HFF-Myc (cell line): Measurements from ENCODE around the gene CNDP2.

Source experiments
- DNase-seq: peaks from one replicate; pipeline ENCODE4 v3.0.0-alpha.2; 2011; ENCODE audit warnings: low read depth; ENCODE audit errors: extremely low read depth
- H3K4me3 ChIP-seq: replicated peaks from 2 replicates; pipeline ENCODE4 v1.5.1; 2011; ENCODE audit warnings: low read depth, mild to moderate bottlenecking, control low read depth, low read length
- CTCF ChIP-seq: IDR thresholded peaks from 2 replicates; pipeline ENCODE4 v1.5.1; 2012; ENCODE audit warnings: mild to moderate bottlenecking, low read depth, low read length, control low read depth; ENCODE audit errors: missing control alignments

The CNDP2 gene

GRCh38 chr18:74528478-74528877 is 32.3 kb downstream of the CNDP2 start:
- DNase-seq, result no peak
- TF ChIP-seq CTCF, result no peak
- H3K4me3 ChIP-seq, result no peak overlapping the region

DNA sequence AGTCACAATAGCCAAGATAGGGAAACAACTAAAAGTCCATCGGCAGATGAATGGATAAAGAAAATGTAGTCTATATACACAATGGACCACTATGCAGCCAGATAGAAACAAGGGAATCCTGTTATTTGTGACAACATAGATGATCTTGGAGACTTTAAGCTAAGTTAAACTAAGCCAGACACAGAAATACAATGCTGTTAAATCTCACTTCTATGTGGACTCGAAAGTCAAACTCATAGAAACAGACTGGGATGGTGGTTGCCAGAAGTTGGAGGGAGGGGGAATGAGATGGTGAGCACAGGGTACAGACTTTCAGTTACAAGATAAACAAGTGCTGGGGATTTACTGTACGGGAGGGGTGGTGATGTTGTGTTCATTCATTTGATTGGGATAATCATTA is 32.8 kb downstream of the CNDP2 start:
- no peak overlapping the region for H3K4me3 ChIP-seq
- DNase-seq, result no peak
- no peak for TF ChIP-seq CTCF

GRCh38 chr18:74529378-74529777 is 33.2 kb downstream of the CNDP2 start:
- no peak for DNase-seq
- no peak for TF ChIP-seq CTCF
- H3K4me3 ChIP-seq, result no peak overlapping the region

GRCh38 chr18:74529811-74530583 is 33.8 kb downstream of the CNDP2 start:
- no peak for TF ChIP-seq CTCF
- no peak overlapping the region for H3K4me3 ChIP-seq
- no peak for DNase-seq

- no peak for TF ChIP-seq CTCF
- H3K4me3 ChIP-seq, result no peak overlapping the region
- DNase-seq, result no peak
These were observed 34.4 kb downstream of the CNDP2 start for GRCh38 chr18:74530584-74530862.

DNA sequence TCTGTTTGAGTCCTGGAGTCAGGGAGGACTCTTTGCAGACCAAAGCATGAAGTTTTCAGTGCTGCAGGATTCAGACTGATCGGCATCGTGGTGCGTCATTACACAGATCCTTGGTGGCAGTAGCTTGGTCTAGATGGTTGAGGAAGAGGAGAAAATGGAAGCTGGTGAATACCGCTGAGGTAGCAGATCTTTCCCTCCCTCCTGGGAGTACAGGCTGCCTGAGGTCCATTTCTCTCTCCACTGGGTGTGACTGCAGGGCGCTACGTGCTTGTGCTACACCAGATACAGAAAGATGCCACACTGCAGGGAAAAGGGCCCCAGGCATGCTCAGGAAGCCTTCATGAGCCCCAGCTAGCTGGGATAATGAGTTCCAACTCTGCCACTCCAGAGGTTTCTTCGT is 34.9 kb downstream of the CNDP2 start:
- TF ChIP-seq CTCF, result no peak
- H3K4me3 ChIP-seq, result no peak overlapping the region
- no peak for DNase-seq

DNA sequence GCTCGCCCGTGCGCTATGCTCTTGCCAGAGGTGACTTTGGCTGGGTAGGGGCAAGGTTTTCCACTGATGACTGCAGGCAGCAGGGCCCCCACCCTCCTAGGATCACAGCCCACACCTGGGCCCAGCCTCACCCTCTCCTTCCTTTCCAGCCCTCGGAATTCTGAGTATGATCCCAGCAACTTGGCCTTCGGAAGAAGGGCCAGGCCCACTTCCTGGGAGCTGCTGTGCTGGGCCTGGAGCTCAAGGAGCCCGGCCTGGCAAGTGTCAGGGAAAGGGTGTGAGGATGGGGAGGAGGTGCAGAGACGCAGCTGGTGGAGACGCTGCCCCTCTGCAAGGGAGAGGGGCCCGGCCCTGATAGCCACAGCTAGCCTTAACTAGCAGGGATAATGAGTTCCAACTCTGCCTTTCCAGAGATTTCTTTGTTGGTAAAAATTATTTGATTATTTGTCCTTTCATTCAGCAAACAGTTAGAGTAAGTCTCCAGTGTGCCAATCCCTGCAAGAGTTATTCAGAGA is 36.4 kb downstream of the CNDP2 start:
- TF ChIP-seq CTCF, result no peak
- no peak for DNase-seq
- H3K4me3 ChIP-seq, result no peak overlapping the region
